EH (cell line): Measurements from ENCODE around the gene HOXC10.

ENCODE experiments used
- DNase-seq: peaks from one replicate; pipeline ENCODE4 v3.0.0-alpha.2; 2015; ENCODE audit warnings: low read depth

HOXC10 gene

GRCh38 chr12:54004063-54004840 lies 19.3 kb downstream of the HOXC10 start:
- DNase-seq: no peak

DNA sequence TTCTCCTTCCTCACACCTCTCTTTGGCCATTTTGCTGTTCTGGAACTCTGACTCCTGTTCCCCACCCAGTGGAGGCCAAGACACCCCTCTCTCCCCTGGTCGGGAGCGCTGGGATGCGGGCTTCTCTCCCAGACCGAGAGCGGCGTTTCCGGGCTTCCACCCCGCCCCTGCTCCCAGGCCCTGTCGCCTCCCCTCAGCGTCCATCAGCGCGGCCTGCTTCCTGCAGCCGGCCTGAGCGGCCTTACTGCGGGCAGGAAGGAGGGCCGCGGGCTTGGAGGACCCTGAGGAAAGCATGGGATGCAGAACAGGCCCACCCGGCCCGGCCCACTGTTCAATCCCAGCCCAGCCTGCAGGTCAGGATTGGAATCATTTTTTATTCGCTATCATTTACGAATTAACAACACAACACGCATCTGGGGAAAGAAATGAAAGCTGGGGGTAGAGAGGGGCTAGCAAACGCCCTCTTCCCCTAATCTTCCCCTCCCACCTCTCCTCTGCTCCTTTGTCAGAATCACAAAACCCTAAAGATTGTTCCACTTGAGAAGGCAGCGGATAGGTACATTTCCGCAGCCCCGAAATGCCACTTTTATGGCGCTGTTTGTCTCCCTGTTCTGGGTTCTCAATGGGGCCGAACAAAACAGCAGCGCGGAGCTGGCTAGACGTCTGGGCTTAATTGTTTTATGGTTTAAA lies 20.0 kb downstream of the HOXC10 start:
- no peak for DNase-seq

- no peak for DNase-seq
Observed at GRCh38 chr12:54005531-54005852, 20.5 kb downstream of the HOXC10 start.

DNA sequence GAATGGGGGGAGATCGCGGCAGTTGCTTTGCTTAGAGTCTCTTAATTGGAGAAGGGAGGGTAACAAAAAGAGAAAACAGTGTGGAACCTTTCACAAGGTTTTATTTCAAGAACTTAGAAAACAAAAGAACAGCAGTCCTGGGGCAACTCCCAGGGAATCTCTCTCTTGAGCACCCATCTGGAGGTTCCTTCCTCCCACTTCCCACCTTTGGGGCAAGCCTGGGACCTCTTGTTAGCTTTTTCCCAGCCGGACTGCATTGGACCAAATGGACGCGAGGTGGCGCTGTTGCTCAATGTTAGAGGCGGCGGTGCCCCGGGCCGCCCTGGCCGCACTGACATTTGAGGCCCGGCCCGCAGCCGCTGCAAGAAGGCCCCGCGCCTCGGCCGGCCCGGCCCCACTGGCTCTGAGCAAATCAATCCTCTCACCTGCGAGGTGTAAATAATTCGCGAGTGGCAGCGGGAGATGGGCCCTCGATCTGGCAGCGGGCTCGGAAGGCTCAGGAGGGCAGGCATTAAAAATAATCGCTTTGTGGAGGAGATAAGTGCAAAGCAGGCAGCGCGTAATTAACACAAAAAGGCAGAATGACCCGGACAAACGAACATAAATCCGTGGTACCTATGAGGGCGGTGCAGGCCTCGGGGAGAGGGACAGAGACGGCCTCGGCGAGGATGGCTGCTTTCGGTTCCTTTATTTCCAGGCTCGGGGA lies 21.1 kb downstream of the HOXC10 start:
- DNase-seq: peak; percentile 77

GRCh38 chr12:54006559-54007220 lies 21.7 kb downstream of the HOXC10 start:
- DNase-seq: no peak

GRCh38 chr12:54007538-54008259 lies 22.8 kb downstream of the HOXC10 start:
- DNase-seq: no peak

DNA sequence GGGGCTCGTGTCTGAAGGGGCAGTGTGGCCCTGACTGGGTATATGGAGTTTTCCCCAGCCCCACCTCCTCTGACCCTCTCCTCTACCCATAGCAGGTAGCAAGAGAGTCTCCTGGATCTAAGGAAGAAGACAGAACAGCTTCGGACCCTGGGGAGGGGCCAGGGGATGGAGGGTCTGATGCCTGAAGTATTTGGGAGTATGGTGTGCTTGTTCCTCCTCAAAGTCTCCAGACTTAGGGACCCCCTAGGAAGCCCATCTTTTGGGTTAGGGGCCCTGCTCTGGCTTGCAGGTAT lies 23.3 kb downstream of the HOXC10 start:
- no peak for DNase-seq

GRCh38 chr12:54009171-54010052 lies 24.5 kb downstream of the HOXC10 start:
- DNase-seq: peak; percentile 40

DNA sequence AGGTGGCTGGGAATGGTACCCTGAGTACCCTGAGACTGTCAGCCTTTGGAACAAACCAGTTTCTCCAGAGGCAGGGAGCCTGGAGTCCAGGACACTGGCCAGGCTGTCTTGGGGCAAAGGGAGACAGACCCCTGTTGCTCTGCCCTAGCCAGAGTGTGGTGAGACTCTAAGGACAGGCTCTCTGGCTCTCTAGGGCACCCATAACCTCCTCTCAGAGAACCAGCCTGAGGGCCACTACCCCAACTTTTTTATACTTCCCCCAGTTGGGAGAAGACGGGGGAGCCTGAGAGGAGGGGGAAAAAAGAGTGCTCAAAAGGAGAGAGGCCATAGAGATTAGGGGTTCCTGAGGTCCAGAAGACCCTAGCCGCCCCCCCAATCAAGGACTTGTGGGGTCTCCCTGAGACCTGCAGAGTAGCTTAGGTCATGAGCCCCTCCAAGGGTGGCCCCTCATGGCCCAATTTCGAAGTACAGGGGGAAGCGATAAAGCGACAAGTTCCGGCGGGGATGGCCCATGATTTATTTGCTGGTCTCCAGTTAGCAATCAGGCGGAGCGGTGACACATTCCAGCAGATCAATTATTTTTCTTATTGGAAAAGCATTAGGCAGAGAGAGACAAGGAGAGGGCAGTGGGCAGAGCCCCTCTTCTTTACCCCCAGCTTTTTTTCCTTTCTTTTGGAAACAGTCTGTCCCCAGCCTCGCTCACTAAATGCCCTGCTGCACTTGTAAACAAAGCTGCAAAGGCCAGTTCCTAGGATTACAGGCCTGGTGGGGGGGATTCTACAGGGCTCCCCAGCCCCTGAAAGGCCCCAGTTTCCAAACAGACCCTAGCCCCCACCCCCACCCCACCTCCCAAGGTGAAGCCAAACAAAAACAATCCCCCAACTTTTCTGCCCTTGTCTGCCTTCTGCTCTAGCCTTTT lies 25.4 kb downstream of the HOXC10 start:
- no peak for DNase-seq

GRCh38 chr12:54010972-54011664 lies 26.2 kb downstream of the HOXC10 start:
- DNase-seq: no peak

GRCh38 chr12:54011665-54012532 lies 27.0 kb downstream of the HOXC10 start:
- DNase-seq: no peak

- DNase-seq: no peak
Observed at GRCh38 chr12:54012631-54013409, 27.9 kb downstream of the HOXC10 start.

DNA sequence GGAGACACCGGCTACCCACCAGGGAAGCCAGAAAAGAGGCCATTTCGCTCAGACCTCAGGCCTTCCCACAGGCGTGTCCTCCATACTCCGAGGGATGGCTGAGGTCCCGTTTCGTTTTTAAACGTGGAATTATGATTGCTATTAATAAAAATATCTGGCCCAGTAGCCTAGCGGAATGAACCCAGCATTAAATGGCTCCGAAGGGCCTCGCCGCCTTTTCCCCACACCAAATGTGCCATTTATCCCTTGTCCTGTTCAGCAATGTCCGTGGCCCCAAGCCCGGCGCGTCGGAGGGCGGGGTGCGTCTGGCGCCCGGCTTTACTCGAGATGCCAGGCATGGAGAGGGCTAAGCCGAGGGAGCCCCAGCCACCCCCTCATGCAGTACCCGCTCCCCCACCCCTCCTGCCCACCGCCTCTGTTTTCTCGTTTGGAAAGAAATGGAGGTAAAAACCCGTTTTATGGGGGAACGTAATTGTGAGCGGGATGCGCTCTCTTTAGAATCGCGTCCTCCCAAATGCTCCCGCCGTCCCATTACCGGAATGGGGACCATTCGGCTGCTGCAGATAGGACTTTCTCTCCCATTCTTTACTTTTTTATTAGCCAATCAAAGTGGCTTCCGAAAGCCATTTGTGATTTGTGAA lies 29.6 kb downstream of the HOXC10 start:
- DNase-seq: no peak

DNA sequence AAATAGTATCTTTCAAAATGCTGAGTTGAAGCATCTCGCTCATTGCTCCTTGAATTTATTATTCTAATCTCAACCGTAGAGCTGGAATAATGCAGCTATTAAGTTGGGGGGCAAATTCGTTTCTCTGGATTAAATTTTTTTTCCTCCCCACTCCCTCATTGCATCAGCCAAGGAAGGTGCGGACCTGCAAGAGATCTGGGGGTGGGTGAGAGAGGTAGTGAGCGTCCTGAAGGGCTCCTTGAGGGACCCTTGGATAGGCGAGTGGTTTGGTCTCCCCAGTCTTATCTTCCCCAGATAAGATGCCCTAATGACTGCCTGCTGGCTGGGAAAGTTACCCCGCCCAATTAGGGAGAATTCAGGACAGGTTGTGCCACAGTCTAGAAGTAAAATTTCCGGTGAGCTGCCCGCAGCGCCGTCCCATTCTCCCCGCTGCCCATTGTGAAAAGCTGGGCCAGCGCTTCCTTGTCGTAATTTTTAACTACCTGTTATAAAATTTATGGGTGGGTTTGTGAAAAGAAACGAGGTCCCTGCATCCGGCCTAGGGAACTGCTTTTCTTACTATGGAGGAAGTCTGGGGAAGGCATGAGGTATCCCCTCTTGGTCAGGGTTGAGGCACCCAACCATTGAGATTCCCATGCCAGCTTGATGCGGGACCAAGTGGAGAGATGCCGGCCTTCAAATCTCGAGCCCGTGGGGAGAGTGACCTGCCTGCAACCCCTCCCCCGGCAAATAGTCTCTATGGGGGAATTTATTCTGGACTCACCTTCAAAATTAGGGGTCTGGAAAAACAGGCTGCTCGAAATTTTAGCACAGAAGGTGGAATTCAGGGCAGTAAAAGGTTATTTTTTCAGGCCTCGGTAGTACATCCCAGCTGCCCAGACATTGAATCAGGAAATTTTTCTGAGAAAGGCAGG lies 30.3 kb downstream of the HOXC10 start:
- no peak for DNase-seq

DNA sequence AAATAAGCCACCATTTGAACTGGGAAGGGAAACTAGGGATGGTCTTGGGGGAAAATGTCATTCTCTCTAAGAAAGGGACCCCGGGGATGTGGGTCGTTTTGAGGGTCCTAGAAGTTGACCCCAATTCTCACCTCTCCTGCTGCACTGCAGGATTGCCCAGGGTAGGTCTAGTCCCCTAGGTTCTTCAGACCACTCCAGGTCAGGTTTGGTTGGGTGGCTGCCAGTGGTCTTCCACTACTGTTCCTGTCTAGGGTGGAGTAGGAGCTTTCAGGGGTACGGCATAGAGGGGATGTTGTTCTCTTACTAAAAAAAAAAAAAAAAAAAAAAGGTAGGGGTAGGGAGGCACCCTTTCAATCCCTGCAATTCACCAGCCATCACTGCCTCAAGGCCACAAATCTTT lies 31.1 kb downstream of the HOXC10 start:
- DNase-seq: no peak

DNA sequence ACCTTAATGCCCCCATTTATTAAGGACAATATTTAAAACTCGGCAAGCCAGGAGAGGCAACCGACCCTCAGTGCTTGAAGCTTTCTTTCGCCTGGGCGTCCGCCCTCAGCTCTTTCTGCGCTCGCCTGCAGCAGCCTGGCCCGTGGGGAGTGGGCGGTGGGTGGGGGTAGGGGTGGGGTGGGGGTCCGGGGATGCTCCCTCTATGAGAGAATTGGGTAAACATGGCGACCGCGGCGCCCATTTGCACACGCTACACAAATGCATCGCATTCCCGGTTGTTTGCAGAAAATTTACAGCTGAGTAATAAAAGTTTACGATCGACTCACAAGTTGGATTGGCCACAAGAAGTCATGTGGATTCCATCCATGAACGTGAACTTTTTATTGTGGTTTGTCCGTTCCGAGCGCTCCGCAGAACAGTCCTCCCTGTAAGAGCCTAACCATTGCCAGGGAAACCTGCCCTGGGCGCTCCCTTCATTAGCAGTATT lies 31.6 kb downstream of the HOXC10 start:
- DNase-seq: peak; percentile 90
